HepG2 (cell line): ENCODE data around the gene ASB7. TPM values are rescaled to one million over a fixed set of nuclear protein-coding genes. Genes with fewer than 3 reads are reported as not detected.
A peak's percentile ranks its signal among the peaks of the same experiment; 100 is the strongest.

Experiments used
- CBX2 ChIP-seq, 2 experiments: fragments of 200-600 bp in 1 of 2; sonication (generic); formaldehyde crosslinking in 1 of 2; IDR thresholded peaks; 2 replicates each; pipeline versions ENCODE4 v1.7.0 to v1.8.1; 2018 to 2022; ENCODE audit warnings: low read depth in 2 of 2, low read length in 1 of 2, mild to moderate bottlenecking in 1 of 2, missing genetic modification reagents in 1 of 2
- DMAP1 ChIP-seq: IDR thresholded peaks from 2 replicates; pipeline ENCODE4 v1.6.1; 2016
- DRAP1 ChIP-seq: IDR thresholded peaks from 2 replicates; pipeline ENCODE4 v1.6.1; 2016; ENCODE audit warnings: missing genetic modification reagents, missing compliant biosample characterization
- GABPB1 ChIP-seq: IDR thresholded peaks from 2 replicates; pipeline ENCODE4 v1.6.1; 2016; ENCODE audit warnings: mild to moderate bottlenecking, missing genetic modification reagents, moderate library complexity, missing compliant biosample characterization
- HMGXB3 ChIP-seq: sonication (generic); formaldehyde crosslinking; IDR thresholded peaks from 2 replicates; pipeline ENCODE4 v1.4.0; 2020; ENCODE audit warnings: missing genetic modification reagents, borderline replicate concordance
- HNF4A ChIP-seq: sonication (generic); formaldehyde crosslinking; IDR thresholded peaks from 2 replicates; pipeline ENCODE4 v1.4.0; 2020; ENCODE audit warnings: missing genetic modification reagents
- KMT2B ChIP-seq: IDR thresholded peaks from 2 replicates; pipeline ENCODE4 v1.6.1; 2016; ENCODE audit warnings: missing genetic modification reagents, missing compliant biosample characterization
- MYC ChIP-seq: sonication (generic); formaldehyde crosslinking; IDR thresholded peaks from 2 replicates; pipeline ENCODE4 v1.9.0; 2021; ENCODE audit warnings: missing genetic modification reagents, borderline replicate concordance
- SKIL ChIP-seq: sonication (generic); formaldehyde crosslinking; IDR thresholded peaks from 2 replicates; pipeline ENCODE4 v1.8.0; 2022; ENCODE audit warnings: missing genetic modification reagents, mild to moderate bottlenecking, moderate library complexity, borderline replicate concordance
- SP2 ChIP-seq: sonication (generic); formaldehyde crosslinking; IDR thresholded peaks from 2 replicates; pipeline ENCODE4 v1.5.1; 2020; ENCODE audit warnings: mild to moderate bottlenecking, missing genetic modification reagents
- SRSF1 ChIP-seq: fragments of 200-400 bp; formaldehyde crosslinking; optimal IDR thresholded peaks from 2 replicates; pipeline ENCODE3; 2017; ENCODE audit warnings: mild to moderate bottlenecking, low read depth, low read length, moderate library complexity
- TARDBP ChIP-seq: sonication (generic); formaldehyde crosslinking; IDR thresholded peaks from 2 replicates; pipeline ENCODE4 v1.8.0; 2022; ENCODE audit warnings: mild to moderate bottlenecking, missing genetic modification reagents
- U2AF1 ChIP-seq: fragments of 200-400 bp; formaldehyde crosslinking; optimal IDR thresholded peaks from 2 replicates; pipeline ENCODE3; 2017; ENCODE audit warnings: mild to moderate bottlenecking, low read depth, low read length
- ZNF263 ChIP-seq: sonication (generic); formaldehyde crosslinking; IDR thresholded peaks from 2 replicates; pipeline ENCODE4 v1.4.0; 2020; ENCODE audit warnings: missing genetic modification reagents
- ZNF292 ChIP-seq: sonication (generic); formaldehyde crosslinking; IDR thresholded peaks from 2 replicates; pipeline ENCODE4 v1.8.1; 2022; ENCODE audit warnings: mild to moderate bottlenecking, low read depth, missing genetic modification reagents, borderline replicate concordance
- ZNF335 ChIP-seq: sonication (generic); formaldehyde crosslinking; IDR thresholded peaks from 2 replicates; pipeline ENCODE4 v1.4.0; 2020; ENCODE audit warnings: missing genetic modification reagents
- ZNF44 ChIP-seq: sonication (generic); formaldehyde crosslinking; IDR thresholded peaks from 2 replicates; pipeline ENCODE4 v1.5.1; 2020; ENCODE audit warnings: mild to moderate bottlenecking, missing genetic modification reagents
- ZNF558 ChIP-seq: sonication (generic); formaldehyde crosslinking; IDR thresholded peaks from 2 replicates; pipeline ENCODE4 v1.9.0; 2022; ENCODE audit warnings: mild to moderate bottlenecking, missing genetic modification reagents, borderline replicate concordance
- ZNF740 ChIP-seq: sonication (generic); formaldehyde crosslinking; IDR thresholded peaks from 2 replicates; pipeline ENCODE4 v1.4.0; 2020; ENCODE audit warnings: missing genetic modification reagents
- ZNF747 ChIP-seq: sonication (generic); formaldehyde crosslinking; IDR thresholded peaks from 2 replicates; pipeline ENCODE4 v1.8.1; 2023; ENCODE audit warnings: missing genetic modification reagents, mild to moderate bottlenecking, borderline replicate concordance
- ZSCAN21 ChIP-seq: sonication (generic); formaldehyde crosslinking; IDR thresholded peaks from 2 replicates; pipeline ENCODE4 v1.8.0; 2022; ENCODE audit warnings: mild to moderate bottlenecking, missing genetic modification reagents, moderate library complexity, borderline replicate concordance
- polyA plus RNA-seq, 8 experiments: library from polyadenylated mRNA; depleted of rRNA in 3 of 8; stranded (reverse) in 7 of 8; unstranded in 1 of 8; fragments of >200 nt; fragmentation: Illumina TruSeq in 4 of 8; extraction: Trizol in 4 of 8; gene quantifications; 2 replicates each; pipeline versions ENCODE4 v1.2.1 to v1.2.3, GENCODE V29; 2011 to 2016; ENCODE audit warnings: low read depth in 4 of 8, missing spikeins in 1 of 8, mixed read lengths in 1 of 8; ENCODE audit not compliant: insufficient read depth in 1 of 8
- total RNA-seq, 5 experiments: library from RNA; depleted of rRNA; stranded (reverse); fragments of >200 nt; fragmentation: Illumina TruSeq; extraction: Trizol; gene quantifications; 2 replicates each; pipeline ENCODE4 v1.2.3, GENCODE V29; 2016; ENCODE audit warnings: low read depth in 1 of 5

ASB7 gene
- total and polyA plus RNA-seq, 2 of the 13 experiments (the other 11 are each of a cell fraction or from before 2014, with no cell fraction given): 7.7 to 12.1 TPM

- peak; percentile 82 for TF ChIP-seq HNF4A
- TF ChIP-seq ZNF747 (CRISPR knock-in tag): peak; percentile 35; the same call in 1 of the 2 replicates
- TF ChIP-seq ZSCAN21: no peak
- TF ChIP-seq HMGXB3 (CRISPR knock-in tag): peak; percentile 96
- TF ChIP-seq SKIL (CRISPR knock-in tag): no peak
- peak; percentile 89 for TF ChIP-seq U2AF1
- TF ChIP-seq KMT2B: peak; percentile 91
- TF ChIP-seq ZNF740 (CRISPR knock-in tag): peak; percentile 100
- TF ChIP-seq DMAP1 (CRISPR knock-in tag): no peak
- no peak for TF ChIP-seq CBX2 (IDR thresholded peaks at IDR 0.05; ENCODE audit: low read depth, low read length)
- TF ChIP-seq CBX2 (CRISPR knock-in tag; IDR thresholded peaks at IDR 0.05; ENCODE audit: low read depth): no peak
- TF ChIP-seq SRSF1: peak; percentile 85
- TF ChIP-seq ZNF335 (CRISPR knock-in tag): peak; percentile 77; the same call in 1 of the 2 replicates
- TF ChIP-seq SP2 (CRISPR knock-in tag): peak; percentile 82
- TF ChIP-seq ZNF292 (CRISPR knock-in tag): 0 out of 2 replicates have a peak, but pooled peaks have one; percentile 15
- no peak; the same call in 1 of the 2 replicates for TF ChIP-seq ZNF558 (CRISPR knock-in tag)
- TF ChIP-seq MYC: peak; percentile 52; the same call in 1 of the 2 replicates
- TF ChIP-seq ZNF44 (CRISPR knock-in tag): 0 out of 2 replicates have a peak, but pooled peaks have one; percentile 39
- peak; percentile 84 for TF ChIP-seq GABPB1 (CRISPR knock-in tag)
- peak; percentile 31; the same call in 1 of the 2 replicates for TF ChIP-seq TARDBP
- TF ChIP-seq DRAP1 (CRISPR knock-in tag): peak; percentile 56
- 0 out of 2 replicates have a peak, but pooled peaks have one; percentile 15 for TF ChIP-seq ZNF263
These were observed at the start of gene ASB7, which contains the start of gene LINS1 (continued) for GRCh38 chr15:100602064-100602822.
